ENCODE data around the gene SLC26A11.

GRCh38 chr17:80279895-80280294 lies 59.7 kb downstream of the SLC26A11 start:
- TF ChIP-seq CTCF (IDR thresholded peaks at IDR 0.05), result no peak
- no peak for TF ChIP-seq ZFX (IDR thresholded peaks at IDR 0.05; ENCODE audit: borderline replicate concordance)

All from 22Rv1 (cell line).